Endothelial cell of umbilical vein (primary cell): ENCODE results near the gene MFNG. TPM values are rescaled to one million over a fixed set of nuclear protein-coding genes. Genes with fewer than 3 reads are reported as not detected.

ENCODE experiments used
- BruUV-seq: library from RNA; stranded (reverse); fragments of 400-500 nt; replicated peaks from 2 replicates; lab custom pipeline; 2021; lab: Mats Ljungman, UMichigan
- CTCF ChIA-PET: fragments of 300-600, 350-600 bp; sonication (Branson Sonifier 250); formaldehyde crosslinking; loops from one replicate; lab custom pipeline; 2021; ENCODE audit warnings: antibody characterized with exemption, inconsistent platforms; lab: Charles Lee
- POLR2A ChIA-PET: fragments of 300-600, 350-600 bp; sonication (Branson Sonifier 250); formaldehyde crosslinking; loops from one replicate; lab custom pipeline; 2021; ENCODE audit warnings: antibody characterized with exemption, inconsistent platforms; lab: Charles Lee
- DNase-seq: peaks from one replicate; pipeline ENCODE4 v3.0.0-alpha.2; 2011; ENCODE audit warnings: low read depth, low spot score
- FAIRE-seq: peaks from 2 replicates; lab custom pipeline; 2011; peaks lifted over from hg19 to GRCh38; lab: Jason Lieb, UNC
- H2AFZ ChIP-seq: 2 replicates; pipeline ENCODE4 v1.6.0; 2012; ENCODE audit warnings: low read depth, low read length, control low read depth, inconsistent platforms
- H3K27ac ChIP-seq: 2 replicates; pipeline ENCODE4 v1.5.1; 2011; ENCODE audit warnings: low read depth, mild to moderate bottlenecking, control low read depth, low read length, moderate library complexity; ENCODE audit not compliant: insufficient read depth
- H3K27me3 ChIP-seq, 2 experiments: 2 replicates each; pipeline versions ENCODE4 v1.6.0 to v1.6.1; 2011; ENCODE audit warnings: low read length in 2 of 2, mixed read lengths in 1 of 2; ENCODE audit not compliant: control insufficient read depth in 2 of 2, insufficient read depth in 2 of 2
- H3K36me3 ChIP-seq, 2 experiments: 2 replicates in 1 of 2; 3 replicates in 1 of 2; pipeline ENCODE4 v1.5.1; 2011; ENCODE audit warnings: low read length in 2 of 2, mild to moderate bottlenecking in 1 of 2, moderate library complexity in 1 of 2; ENCODE audit not compliant: control insufficient read depth in 2 of 2, insufficient read depth in 2 of 2; ENCODE audit errors: extremely low read depth in 1 of 2
- H3K4me1 ChIP-seq: 3 replicates; pipeline ENCODE4 v1.5.1; 2011; ENCODE audit warnings: mild to moderate bottlenecking, low read length; ENCODE audit not compliant: control insufficient read depth, insufficient read depth; ENCODE audit errors: extremely low read depth
- H3K4me2 ChIP-seq: 2 replicates; pipeline ENCODE4 v1.6.1; 2011; ENCODE audit warnings: low read length, control low read depth, mixed read lengths; ENCODE audit not compliant: insufficient read depth
- H3K4me3 ChIP-seq, 3 experiments: fragments of 200-600 bp in 1 of 3; sonication (generic), shearing (Covaris generic) in 1 of 3; replicated peaks in 1 of 3; 2 replicates each; pipeline ENCODE4 v1.5.1; 2011 to 2016; ENCODE audit warnings: control low read depth in 3 of 3, low read length in 3 of 3, mild to moderate bottlenecking in 2 of 3, inconsistent platforms in 1 of 3, low read depth in 1 of 3, moderate library complexity in 1 of 3; ENCODE audit not compliant: insufficient read depth in 1 of 3
- H3K79me2 ChIP-seq: 2 replicates; pipeline ENCODE4 v1.6.0; 2012; ENCODE audit warnings: low read length, inconsistent platforms; ENCODE audit not compliant: control insufficient read depth, insufficient read depth
- H3K9ac ChIP-seq: replicated peaks from 2 replicates; pipeline ENCODE3; 2011; ENCODE audit warnings: low read length, control low read depth; ENCODE audit not compliant: insufficient read depth; ENCODE audit errors: extremely low read depth
- H3K9me1 ChIP-seq: replicated peaks from 3 replicates; pipeline ENCODE4 v1.6.0; 2011; ENCODE audit warnings: mild to moderate bottlenecking, low read length; ENCODE audit not compliant: control insufficient read depth, insufficient read depth; ENCODE audit errors: extremely low read depth
- H3K9me3 ChIP-seq: replicated peaks from 2 replicates; pipeline ENCODE4 v1.5.1; 2012; ENCODE audit warnings: low read length, inconsistent platforms; ENCODE audit not compliant: control insufficient read depth, insufficient read depth
- H4K20me1 ChIP-seq: replicated peaks from 2 replicates; pipeline ENCODE3; 2011; ENCODE audit warnings: mild to moderate bottlenecking, low read length; ENCODE audit not compliant: control insufficient read depth, insufficient read depth; ENCODE audit errors: extremely low read depth
- CTCF ChIP-seq, 2 donors: IDR thresholded peaks; 1 replicate in 1 of 2; 2 replicates in 1 of 2; pipeline ENCODE4 v1.5.1; 2011; ENCODE audit warnings: low read length in 2 of 2, mild to moderate bottlenecking in 2 of 2, moderate library complexity in 2 of 2, control low read depth in 1 of 2, inconsistent platforms in 1 of 2, low read depth in 1 of 2; ENCODE audit not compliant: insufficient read depth in 1 of 2; ENCODE audit errors: extremely low read depth in 1 of 2
- EZH2 ChIP-seq: IDR thresholded peaks from 2 replicates; pipeline ENCODE4 v1.6.1; 2012; ENCODE audit warnings: borderline replicate concordance, low read depth, mild to moderate bottlenecking, moderate library complexity, low read length, inconsistent platforms; ENCODE audit not compliant: severe bottlenecking
- FOS ChIP-seq: IDR thresholded peaks from 2 replicates; pipeline ENCODE4 v1.6.1; 2011; ENCODE audit warnings: mild to moderate bottlenecking, low read length, moderate library complexity, borderline replicate concordance; ENCODE audit not compliant: insufficient read depth
- GATA2 ChIP-seq: IDR thresholded peaks from 2 replicates; pipeline ENCODE4 v1.7.0; 2011; ENCODE audit warnings: low read depth, mild to moderate bottlenecking, moderate library complexity, mixed read lengths, low read length; ENCODE audit not compliant: insufficient read length, insufficient read depth
- JUN ChIP-seq: IDR thresholded peaks from 2 replicates; pipeline ENCODE4 v1.6.1; 2011; ENCODE audit warnings: borderline replicate concordance, low read depth; ENCODE audit not compliant: insufficient read length, insufficient read depth
- MAX ChIP-seq: IDR thresholded peaks from 2 replicates; pipeline ENCODE4 v1.6.1; 2011; ENCODE audit not compliant: insufficient read depth, insufficient read length
- MYC ChIP-seq: IDR thresholded peaks from one replicate; pipeline ENCODE4 v1.6.1; 2011; ENCODE audit warnings: mild to moderate bottlenecking, low read depth, low read length
- POLR2A ChIP-seq: IDR thresholded peaks from 2 replicates; pipeline ENCODE4 v1.6.1; 2012; ENCODE audit warnings: low read depth, mild to moderate bottlenecking, control low read depth, low read length
- POLR2AphosphoS5 ChIP-seq: IDR thresholded peaks from 2 replicates; pipeline ENCODE4 v1.6.1; 2012; ENCODE audit warnings: low read depth, mild to moderate bottlenecking, control low read depth, low read length, moderate library complexity; ENCODE audit not compliant: insufficient read depth
- dilution Hi-C: fragments of 300-500 bp; cut with MboI; formaldehyde crosslinking; loops from one replicate; pipeline ENCODE4 v1.15.0; 2019; ENCODE audit warnings: low sequenced_read_pairs; ENCODE audit not compliant: extremely low pct_ligation_motif_present
- intact Hi-C: fragments of 100-400 bp; cut with micrococcal nuclease; formaldehyde crosslinking; loops from one replicate; pipeline ENCODE4 v1.10.0; 2022
- polyA plus RNA-seq, 4 experiments: library from polyadenylated mRNA; depleted of rRNA in 3 of 4; stranded (reverse) in 3 of 4; unstranded in 1 of 4; fragments of >200 nt; gene quantifications; 2 replicates each; pipeline versions ENCODE4 v1.2.1 to v1.2.3, GENCODE V29; 2011 to 2012; ENCODE audit warnings: missing spikeins in 1 of 4
- total RNA-seq: library from RNA; stranded (reverse); gene quantifications from 2 replicates; pipeline ENCODE4 v1.2.3, GENCODE V29; 2021

MFNG gene
- total and polyA plus RNA-seq, 2 donors (not counting 3 experiments of a cell fraction or from before 2014, with no cell fraction given): 188 to 257 TPM

GRCh38 chr22:37431801-37432707 lies 54.1 kb downstream of the MFNG start:
- dilution Hi-C loops (no loop called here), intact Hi-C loops (loop anchor here (1.0 kb wide), 3 partner anchors 23 to 116 kb away; no protein-coding TSS in a partner anchor)
- no peak overlapping the region for H3K4me3 ChIP-seq

More at GRCh38 chr22:37431801-37432707, 54.1 kb downstream of the MFNG start:
- Histone ChIP-seq H3K4me1 (peaks cover 20% of the 10 kb centered on the region), H3K79me2 (no peaks in the 10 kb centered on the region), H3K9me1 (no peaks in the 10 kb centered on the region), H3K36me3 (no peaks in the 10 kb centered on the region), H3K9me3 (peaks cover 6% of the 10 kb centered on the region), H3K4me2 (peak overlapping the region; percentile 44), H4K20me1 (no peaks in the 10 kb centered on the region), H2AFZ (peak overlapping the region; percentile 65), H3K27me3 (no peaks in the 10 kb centered on the region), H3K9ac (peak overlapping the region; percentile 64), H3K27ac (peak overlapping the region; percentile 91)
- DNase-seq: peak; percentile 86
- TF ChIP-seq MYC: peak; percentile 6
- peak; percentile 73 for TF ChIP-seq POLR2AphosphoS5
- TF ChIP-seq JUN: peak; percentile 95
- peak; percentile 97 for TF ChIP-seq FOS
- TF ChIP-seq EZH2: no peak
- TF ChIP-seq POLR2A: peak; percentile 48
- TF ChIP-seq GATA2: peak; percentile 22
- no peak for TF ChIP-seq CTCF (IDR thresholded peaks at IDR 0.05; ENCODE audit: extremely low read depth in 1 of 2, insufficient read depth in 1 of 2, low read depth in 1 of 2, low read length in 2 of 2)
- no peak for TF ChIP-seq MAX
- CTCF ChIA-PET: interaction anchor here (0.6 to 5.0 kb wide), 9 partner anchors 12 to 173 kb away, joined by 3 to 33 read pairs (median 3); no protein-coding TSS in a partner anchor
- POLR2A ChIA-PET: interaction anchor here (1.2 kb wide), 1 partner anchor 23 kb away, joined by 6 read pairs; no protein-coding TSS in a partner anchor
- FAIRE-seq: peak; percentile 98
- BruUV-seq: TSS peak; percentile 96
